Activated CD4-positive, alpha-beta T cell treated with anti-CD3 and anti-CD28 coated beads, Interleukin-2, Interleukin-4, amounts not matched to agents 100 ng/mL and 50 ng/mL, durations not matched to agents 16 hours and 8 hours (primary cell): Measurements from ENCODE around the gene PCED1B.
"Not testable (repeated sequence)": the region's sequence is repeated elsewhere in the genome, so short reads cannot be mapped to it uniquely, and the experiment has no call there.

Experiments used
- DNase-seq: peaks from one replicate; pipeline ENCODE4 v3.0.0-alpha.2; 2020; ENCODE audit warnings: low spot score

The PCED1B gene, protein sequence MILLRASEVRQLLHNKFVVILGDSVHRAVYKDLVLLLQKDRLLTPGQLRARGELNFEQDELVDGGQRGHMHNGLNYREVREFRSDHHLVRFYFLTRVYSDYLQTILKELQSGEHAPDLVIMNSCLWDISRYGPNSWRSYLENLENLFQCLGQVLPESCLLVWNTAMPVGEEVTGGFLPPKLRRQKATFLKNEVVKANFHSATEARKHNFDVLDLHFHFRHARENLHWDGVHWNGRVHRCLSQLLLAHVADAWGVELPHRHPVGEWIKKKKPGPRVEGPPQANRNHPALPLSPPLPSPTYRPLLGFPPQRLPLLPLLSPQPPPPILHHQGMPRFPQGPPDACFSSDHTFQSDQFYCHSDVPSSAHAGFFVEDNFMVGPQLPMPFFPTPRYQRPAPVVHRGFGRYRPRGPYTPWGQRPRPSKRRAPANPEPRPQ

DNA sequence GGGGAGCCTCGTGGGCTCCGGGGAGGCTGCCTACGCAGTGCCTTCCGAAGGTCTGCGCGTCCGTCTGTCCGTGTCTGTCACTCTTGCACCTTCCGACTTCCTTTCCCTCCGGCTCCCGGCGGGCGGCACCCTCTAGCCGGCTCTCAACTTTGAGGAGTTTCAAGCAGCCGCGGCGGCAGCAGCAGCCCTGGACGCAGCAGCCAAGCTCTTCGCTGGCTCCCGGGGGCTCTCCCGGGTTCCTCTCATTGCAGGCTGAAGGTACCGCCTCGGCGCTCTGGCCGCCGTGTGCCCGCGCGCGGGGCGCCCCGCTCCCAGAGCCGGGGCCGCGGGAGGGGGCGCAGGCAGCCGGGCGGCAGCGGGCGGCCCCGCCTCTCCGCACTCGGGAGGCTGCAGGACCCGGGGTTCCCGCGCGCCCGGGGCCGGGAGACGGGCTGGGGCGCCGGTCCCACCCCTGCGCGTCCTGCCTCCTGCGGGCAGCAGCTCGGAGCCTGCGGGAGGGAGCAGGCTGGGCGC lies at the start of gene PCED1B, which contains the start of gene AMIGO2:
PCED1B (plus strand) TSS at position 154 of the 513 bp plus-strand sequence. CDS start 155,443 bp downstream, outside the sequence.
AMIGO2 (minus strand) TSS at position 492 of the 513 bp plus-strand sequence. CDS start 957 bp downstream, outside the sequence.
- peak; percentile 74 for DNase-seq

DNA sequence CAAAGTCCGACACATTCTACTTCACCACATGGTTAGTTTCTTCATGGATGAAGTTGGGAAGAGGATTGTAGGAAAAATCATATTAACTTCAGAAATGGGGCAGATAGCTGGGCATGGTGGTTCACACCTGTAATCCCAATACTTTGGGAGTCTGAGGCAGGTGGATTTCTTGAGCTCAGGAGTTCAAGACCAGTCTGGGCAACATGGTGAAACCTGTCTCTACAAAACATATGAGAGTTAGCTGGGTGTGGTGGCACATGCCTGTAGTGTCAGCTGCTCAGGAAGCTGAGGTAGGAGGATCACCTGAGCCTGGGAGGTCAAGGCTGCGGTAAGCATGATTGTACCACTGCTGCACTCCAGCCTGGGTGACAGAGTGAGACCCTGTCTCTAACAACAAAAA lies 49.5 kb upstream of the PCED1B start:
- DNase-seq: no peak

DNA sequence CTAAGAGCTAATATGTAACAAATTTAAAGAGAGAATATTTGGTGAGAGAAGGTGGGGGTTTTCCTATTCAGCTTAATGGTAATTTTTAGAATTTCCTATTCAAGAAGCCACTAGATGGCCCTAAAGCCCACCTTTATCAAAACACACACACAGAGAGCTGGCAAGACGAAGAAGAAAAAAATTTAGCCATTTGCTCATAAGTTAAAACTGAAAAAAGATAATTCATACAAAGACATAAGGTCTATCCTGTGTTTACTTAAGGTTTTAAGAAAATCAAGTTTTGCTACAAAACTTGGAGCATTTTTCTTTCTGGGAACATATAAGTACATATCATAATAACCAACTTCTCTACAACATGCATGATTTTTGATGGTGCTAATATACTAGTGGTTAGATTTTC lies 46.8 kb upstream of the PCED1B start:
- peak; percentile 48 for DNase-seq

DNA sequence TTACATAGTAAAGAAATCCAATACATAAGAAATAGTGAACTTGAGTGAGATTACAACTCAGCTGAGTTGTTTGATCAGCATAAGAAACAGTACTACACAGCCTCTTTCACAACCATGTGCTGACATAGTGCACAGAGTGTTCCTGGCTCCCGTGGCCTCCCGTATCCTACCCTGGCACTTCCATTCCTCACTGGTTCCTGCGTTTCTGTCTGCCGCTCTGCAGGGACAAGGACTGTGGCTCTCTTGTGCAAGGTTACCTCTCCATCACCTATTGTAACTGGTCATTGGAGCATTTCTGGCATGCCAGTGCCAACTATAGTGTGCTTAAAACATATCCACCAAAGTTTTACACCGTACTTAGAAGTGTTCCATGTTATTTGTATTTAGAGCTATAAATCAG lies 46.3 kb upstream of the PCED1B start:
- DNase-seq: no peak

DNA sequence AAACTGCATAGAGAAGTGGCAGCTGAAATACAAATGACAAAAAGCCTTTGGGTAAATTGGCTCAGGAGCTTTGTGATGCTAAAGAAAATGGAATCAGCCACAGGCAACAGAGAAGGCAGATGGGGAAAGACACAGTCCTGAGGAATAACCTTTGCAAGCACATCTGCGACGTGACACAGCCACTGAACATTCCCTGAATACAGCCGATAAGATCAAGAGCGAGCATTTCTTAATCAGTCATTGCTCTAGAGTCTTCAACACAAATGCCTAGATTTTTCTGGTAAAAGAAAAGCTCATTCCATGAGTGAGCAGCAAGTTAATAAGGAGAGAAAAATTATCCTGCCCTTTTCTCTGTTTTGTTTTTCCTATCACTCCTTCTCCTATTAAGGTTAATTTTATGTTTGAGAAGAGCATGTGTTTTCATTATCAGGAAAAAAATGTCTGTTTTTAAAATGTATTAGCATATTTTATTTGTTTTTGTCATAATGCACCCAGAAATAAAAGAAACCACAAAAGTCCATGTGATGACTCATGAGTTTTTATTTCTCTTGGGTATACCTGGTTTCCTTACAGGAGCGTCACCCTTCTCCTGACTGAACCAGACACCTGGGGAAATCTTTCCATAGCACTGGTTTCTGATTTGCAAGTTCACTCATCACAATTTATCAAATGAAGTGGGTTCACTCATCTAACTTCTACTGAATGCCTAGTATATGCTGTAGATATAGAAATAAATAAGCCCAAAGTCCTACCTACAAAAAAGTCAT lies 45.4 kb upstream of the PCED1B start:
- no peak for DNase-seq

DNA sequence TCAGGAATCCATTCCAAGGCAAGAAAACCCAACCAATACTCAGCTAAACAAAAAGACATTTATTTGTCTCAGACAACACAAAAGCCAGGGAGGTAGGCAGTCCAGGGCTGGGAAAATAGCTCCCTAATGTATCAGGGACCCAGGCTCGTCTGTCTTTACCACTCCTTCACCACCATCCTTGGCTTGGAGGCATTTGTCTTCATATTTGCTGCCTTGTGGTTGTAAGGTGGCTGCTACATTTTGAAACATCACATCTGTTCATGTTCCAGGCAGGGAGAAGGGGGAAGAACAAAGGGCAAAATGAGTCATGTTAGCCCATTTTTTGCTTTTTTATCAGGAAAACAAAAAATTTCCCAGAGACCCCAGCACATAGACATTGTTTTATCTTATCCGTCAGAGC lies 44.8 kb upstream of the PCED1B start:
- DNase-seq: no peak

DNA sequence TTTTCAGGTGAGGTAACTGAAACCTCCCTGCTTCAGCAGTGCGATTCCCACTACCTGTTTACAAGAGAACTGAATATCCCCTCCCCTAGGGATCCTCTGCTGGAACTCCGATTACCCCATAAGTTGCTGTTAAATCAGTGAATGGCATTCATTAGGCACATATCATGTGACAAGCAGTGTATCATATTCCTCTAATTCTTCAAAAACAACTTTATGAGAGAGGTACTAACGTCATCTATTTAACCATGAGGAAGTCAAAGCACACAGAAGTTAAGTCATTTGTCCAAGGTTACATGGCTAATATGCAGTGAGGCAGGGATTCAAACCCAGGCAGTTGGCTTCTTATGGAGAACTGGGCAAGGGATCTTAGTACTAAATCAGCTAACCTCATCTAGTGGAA lies 43.9 kb upstream of the PCED1B start:
- DNase-seq: no peak

DNA sequence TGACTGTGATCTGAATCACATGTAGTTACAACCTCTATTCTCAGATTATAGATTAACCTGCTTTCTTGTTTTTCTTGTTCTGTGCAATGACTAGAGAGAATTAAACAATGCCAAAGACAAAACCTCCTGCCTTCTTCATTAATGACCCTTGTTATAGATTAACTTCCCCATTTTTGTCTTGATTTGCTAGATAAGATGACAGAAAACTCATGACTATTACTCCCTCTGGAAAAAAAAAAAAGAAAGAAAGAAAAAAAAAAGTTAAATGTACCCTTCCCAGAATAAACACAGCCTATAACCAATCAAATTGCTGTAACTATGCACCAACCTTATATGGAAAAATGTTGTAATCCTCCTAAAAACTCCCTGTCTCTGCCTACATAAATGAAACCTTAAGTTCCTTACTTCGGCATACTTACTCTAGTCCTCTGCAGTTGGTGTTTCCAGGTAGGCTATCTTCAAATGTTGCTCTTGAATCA lies 41.1 kb upstream of the PCED1B start:
- no peak for DNase-seq

DNA sequence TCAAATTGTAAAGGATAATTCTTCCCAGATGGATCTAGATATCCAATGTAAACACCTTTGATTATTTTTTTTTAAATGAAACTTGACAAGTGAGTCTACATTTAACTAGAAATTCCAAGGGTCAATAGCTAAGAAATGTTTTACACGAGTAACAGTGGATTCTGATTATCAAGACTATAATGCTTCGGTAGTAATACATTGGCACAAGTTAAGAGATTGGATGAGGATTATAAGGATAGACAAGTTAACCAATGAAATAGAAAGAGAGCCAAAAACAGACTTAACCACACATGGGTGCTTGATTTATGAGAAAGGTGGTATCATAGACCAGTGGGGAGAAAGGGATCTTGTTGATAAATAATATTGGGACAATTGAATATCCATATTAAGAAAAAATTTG lies 40.3 kb upstream of the PCED1B start:
- no peak for DNase-seq

DNA sequence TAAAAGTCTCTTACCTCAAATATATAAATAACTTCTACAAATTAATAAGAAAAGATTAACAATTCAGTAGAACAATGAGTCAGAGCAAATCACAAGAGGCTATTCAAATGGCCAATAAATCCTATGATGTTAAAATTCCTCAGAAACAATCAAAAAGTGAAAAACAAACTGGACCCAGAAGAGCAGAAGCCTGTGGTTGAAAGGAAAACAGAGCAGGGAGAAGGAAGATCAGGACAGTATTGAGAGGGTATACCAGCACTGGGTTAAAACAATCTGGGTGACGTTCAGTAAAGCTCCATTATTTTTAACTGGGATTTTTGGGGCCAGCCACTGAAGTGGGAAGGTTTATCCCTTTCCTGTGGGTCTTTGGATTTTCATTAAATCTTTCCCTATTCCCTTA lies 39.7 kb upstream of the PCED1B start:
- DNase-seq: no peak

DNA sequence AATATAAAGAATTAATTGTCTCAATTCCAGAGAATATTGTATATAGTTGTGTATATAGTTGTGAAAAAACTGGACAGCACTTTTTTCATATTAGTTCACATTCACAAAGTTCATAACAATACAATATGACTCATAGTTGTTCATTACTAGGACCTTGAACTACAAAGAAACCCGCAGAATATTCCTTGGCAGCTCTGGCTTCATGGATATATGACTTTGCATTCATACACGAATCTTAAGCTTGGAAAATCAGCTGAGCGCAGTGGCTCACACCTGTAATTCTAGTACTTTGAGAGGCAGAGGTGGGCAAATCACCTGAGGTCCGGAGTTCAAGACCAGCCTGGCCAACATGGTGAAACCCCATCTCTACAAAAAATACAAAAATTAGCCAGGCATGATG lies 38.1 kb upstream of the PCED1B start:
- DNase-seq: no peak

DNA sequence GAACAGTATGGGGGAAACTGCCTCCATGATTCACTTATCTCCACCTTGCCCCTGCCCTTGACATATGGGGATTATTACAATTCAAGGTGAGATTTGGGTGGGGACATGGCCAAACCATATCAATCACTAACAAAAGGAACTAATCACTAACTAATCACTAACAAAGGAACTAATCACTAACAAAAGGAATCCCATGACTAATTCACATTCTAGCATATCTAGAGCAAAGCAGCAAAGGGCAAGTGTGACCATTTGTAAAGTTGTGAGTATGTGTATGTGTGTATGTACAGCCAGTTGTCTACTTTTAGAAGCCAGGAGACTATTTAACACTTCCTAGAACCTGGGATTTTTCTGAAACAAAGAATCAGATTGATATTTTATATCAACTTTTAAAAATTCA lies 30.9 kb upstream of the PCED1B start:
- DNase-seq: no peak

DNA sequence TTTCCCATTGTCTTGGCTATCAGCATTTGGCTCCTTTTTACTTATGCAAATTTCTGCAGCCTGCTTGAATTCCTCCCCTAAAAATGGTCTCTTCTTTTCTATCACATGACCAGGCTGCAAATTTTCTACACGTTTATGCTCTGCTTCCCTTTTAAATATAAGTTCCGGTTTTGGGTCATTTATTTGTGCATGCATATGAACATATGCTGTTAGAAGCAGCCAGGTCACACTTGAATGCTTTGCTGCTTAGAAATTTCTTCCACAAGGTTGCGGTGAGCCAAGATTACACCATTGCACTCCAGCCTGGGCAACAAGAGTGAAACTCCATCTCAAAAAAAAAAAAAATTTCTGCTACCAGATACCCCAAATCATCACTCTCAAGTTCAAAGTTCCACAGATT lies 28.1 kb upstream of the PCED1B start:
- DNase-seq: not testable (repeated sequence)

DNA sequence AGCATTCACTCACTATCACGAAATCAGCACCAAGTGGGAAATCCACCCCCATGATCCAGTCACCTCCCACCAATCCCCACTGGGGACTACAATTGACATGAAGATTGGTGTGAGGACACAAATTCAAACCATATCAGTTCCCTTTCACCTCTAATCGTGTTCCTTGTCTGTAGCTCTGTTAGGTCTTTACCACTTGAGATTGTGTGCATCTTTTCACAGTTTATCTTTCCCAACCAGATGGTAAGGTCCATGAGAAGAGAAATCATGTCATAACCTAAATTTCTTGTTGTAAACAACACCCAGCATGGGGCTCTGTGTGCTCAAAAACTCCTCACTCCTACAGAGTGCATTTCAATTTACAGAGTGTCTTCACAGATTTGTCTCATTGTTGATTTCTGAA lies 27.1 kb upstream of the PCED1B start:
- DNase-seq: no peak

DNA sequence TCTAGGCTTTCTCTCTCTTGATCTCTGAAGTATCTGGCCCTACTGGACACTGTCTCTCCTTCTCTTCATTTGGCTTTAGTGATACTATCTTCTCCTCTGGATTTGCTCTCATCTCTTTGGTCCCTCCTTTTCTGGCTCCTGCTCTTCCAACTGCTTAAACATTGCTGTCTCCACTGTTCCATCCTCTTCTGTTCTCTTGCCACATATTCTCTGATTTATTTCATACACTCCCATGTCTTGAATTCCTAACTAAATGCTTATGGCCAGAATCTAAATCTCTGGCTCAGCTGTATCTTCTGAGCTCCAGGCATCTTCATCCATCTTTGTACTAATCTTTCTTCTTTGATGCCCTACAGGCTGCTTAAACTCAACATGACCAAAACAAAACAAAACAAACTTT lies 25.5 kb upstream of the PCED1B start:
- no peak for DNase-seq

DNA sequence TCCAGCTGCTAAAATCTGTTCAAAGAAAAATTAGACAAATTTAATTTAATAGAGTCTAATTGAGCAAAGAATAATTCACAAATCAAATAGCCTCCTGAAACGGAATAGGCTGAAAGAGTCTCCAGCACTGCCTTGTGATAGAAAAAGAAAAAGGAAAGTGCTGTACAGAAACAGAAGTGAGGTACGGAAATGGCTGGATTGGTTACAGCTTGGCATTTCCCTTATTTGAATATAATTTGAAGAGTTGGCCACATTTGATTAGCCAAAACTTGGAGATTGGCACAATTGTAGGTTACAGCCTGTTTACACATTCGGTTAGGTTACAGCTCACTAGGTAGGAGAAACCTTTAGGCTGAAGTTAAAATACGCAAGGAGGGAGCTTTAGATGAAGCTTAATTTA lies 24.8 kb upstream of the PCED1B start:
- DNase-seq: no peak

DNA sequence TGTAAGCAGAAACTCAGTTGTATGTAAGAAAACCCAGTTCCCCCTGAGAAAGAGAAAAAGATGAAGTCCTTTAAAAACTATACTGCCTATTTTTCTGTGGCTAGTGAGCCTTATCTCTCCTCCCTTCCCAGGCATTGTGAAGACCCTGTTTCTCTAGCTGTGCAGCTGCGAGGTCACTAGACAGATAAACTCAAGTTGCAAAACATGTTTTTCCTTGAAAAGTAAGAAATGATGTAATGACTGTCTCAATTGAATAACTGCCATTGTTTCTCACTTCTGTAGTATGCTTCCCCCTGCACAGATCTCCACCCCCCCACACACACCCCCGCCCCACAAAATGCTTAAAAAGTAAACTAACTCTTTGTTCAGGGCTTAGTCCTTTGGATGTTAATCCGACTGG lies 23.6 kb upstream of the PCED1B start:
- not testable (repeated sequence) for DNase-seq

DNA sequence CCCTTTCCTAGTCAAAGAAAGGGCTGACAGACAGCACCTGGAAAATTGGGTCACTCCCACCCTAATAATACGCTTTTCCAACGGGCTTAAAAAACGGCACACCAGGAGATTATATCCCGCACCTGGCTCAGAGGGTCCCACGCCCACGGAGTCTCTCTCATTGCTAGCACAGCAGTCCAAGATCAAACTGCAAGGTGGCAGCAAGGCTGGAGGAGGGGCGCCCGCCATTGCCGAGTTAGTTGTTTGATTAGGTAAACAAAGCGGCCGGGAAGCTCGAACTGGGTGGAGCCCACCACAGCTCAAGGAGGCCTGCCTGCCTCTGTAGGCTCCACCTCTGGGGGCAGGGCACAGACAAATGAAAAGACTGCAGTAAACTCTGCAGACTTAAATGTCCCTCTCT lies 22.5 kb upstream of the PCED1B start:
- not testable (repeated sequence) for DNase-seq

DNA sequence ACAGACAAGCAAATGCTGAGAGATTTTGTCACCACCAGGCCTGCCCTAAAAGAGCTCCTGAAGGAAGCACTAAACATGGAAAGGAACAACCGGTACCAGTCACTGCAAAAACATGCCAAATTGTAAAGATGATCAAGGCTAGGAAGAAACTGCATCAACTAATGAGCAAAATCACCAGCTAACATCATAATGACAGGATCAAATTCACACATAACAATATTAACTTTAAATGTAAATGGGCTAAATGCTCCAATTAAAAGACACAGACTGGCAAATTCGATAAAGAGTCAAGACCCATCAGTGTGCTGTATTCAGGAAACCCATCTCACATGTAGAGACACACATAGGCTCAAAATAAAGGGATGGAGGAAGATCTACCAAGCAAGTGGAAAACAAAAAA lies 20.8 kb upstream of the PCED1B start:
- not testable (repeated sequence) for DNase-seq

DNA sequence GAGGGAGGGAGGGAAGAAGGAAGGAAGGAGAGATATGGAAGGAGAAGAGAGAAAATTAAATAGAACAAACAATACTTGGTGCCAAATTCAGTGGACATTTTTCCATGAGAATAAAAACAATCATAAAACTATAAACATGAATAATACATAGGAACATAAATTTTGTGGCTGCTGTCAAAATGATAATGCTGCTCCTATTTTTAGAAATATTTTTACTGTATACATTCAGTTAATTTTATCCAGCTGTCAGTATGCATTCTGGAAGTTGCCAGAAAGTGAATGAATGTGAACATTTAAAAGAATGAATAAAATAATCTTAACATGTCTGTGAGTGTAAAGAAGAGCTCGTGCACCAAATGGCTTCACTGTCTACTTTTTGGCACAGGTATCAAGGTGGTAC lies 13.9 kb upstream of the PCED1B start:
- DNase-seq: no peak

DNA sequence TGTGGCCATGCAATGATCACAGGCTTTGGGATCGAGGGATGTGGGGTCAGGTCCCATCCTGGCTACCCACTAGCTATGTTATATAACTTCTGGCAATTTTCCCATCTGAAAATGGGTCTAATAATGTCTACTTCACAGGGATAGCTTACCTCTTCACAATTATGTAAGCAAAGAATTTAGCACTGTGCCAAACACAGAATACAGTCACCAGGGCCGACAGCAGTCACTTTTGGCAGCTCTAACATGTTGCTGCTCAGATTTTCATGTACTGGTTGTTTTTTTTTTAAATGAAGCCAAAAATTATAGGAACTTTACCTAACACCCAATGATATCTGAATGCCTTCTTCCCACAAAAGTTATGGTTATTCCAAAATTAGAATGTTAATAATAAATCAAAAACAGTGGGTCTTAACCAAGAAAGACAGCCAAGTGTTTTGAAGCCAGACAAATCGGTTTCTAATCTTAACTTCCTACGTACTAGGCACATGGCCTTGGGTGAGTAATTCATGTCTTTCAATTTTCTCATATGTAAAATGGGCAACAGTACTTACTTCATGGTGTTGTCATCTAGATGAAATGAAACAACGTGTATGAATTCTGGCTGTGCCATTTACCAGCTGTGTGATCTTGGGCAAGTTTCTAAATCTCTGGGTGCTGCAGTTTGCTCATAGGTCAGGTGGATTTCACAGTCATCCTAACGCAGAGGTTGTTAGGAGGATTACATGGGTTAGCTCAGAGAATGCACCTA lies 13.0 kb upstream of the PCED1B start:
- DNase-seq: no peak

DNA sequence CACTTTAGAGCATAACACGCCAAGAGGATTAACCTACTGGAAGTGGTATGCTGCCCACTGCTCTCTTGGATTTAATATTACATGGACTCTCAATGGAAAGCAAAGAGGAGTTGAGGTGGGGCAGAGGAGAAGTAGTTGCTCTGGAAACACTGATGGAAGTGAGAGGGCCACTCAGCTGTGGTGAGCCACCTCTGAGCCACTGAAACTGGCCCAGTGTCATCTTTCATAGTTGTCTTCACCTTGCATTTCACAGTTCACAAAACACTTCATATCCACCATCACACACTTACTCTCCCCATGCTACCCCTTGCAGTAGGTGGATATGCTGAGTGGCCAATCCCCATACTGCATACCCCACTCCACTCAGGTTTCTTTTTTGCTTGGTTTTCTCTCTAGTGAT lies 12.2 kb upstream of the PCED1B start:
- DNase-seq: no peak
